MCF 10A (cell line): ENCODE measurements around the gene SPATS2. TPM values are rescaled to one million over a fixed set of nuclear protein-coding genes. Genes with fewer than 3 reads are reported as not detected.

Source experiments
- BruUV-seq: library from RNA; stranded (reverse); fragments of 400-500 nt; replicated peaks from 2 replicates; lab custom pipeline; 2021; lab: Mats Ljungman, UMichigan
- CTCF ChIA-PET: fragments of 300-600 bp; sonication (Branson Sonifier 250); formaldehyde crosslinking; extraction: SDS; loops from one replicate; lab custom pipeline; 2021; ENCODE audit warnings: antibody characterized with exemption, inconsistent platforms; lab: Yijun Ruan, JAX
- POLR2A ChIA-PET: fragments of 300-600, 350-650 bp; sonication (Branson Sonifier 250); formaldehyde crosslinking; extraction: SDS; loops from one replicate; lab custom pipeline; 2020; ENCODE audit warnings: antibody characterized with exemption, inconsistent platforms; lab: Yijun Ruan, JAX
- DNase-seq: peaks from one replicate; pipeline ENCODE4 v3.0.0-alpha.2; 2018; ENCODE audit not compliant: unreplicated experiment
- H3K27ac Mint-ChIP-seq: one replicate; pipeline ENCODE4 v1.8.0; 2022; ENCODE audit warnings: mild to moderate bottlenecking, low read depth, mixed read lengths; ENCODE audit not compliant: unreplicated experiment
- H3K27me3 Mint-ChIP-seq: one replicate; pipeline ENCODE4 v1.8.0; 2022; ENCODE audit warnings: mixed read lengths; ENCODE audit not compliant: insufficient read depth, unreplicated experiment
- H3K36me3 Mint-ChIP-seq: one replicate; pipeline ENCODE4 v1.8.0; 2022; ENCODE audit warnings: mild to moderate bottlenecking, moderate library complexity, mixed read lengths; ENCODE audit not compliant: insufficient read depth, unreplicated experiment
- H3K4me1 Mint-ChIP-seq: one replicate; pipeline ENCODE4 v1.8.0; 2022; ENCODE audit warnings: mixed read lengths; ENCODE audit not compliant: insufficient read depth, unreplicated experiment
- H3K4me3 Mint-ChIP-seq: one replicate; pipeline ENCODE4 v1.8.0; 2022; ENCODE audit warnings: mild to moderate bottlenecking, moderate library complexity, mixed read lengths; ENCODE audit not compliant: unreplicated experiment
- H3K9me3 Mint-ChIP-seq: one replicate; pipeline ENCODE4 v1.8.0; 2022; ENCODE audit warnings: mixed read lengths; ENCODE audit not compliant: unreplicated experiment
- intact Hi-C: fragments of 100-400 bp; cut with micrococcal nuclease; formaldehyde crosslinking; loops from 2 replicates; pipeline ENCODE4 v1.14.1; 2022
- total RNA-seq: library from RNA; stranded (reverse); gene quantifications from 2 replicates; pipeline ENCODE4 v1.2.3, GENCODE V29; 2022
- TF ChIP-seq, protein P1 (sequence below): fragments of 200-600 bp; IDR thresholded peaks from one replicate; pipeline ENCODE4 v1.8.0; 2022; ENCODE audit warnings: antibody characterized with exemption, mild to moderate bottlenecking; ENCODE audit not compliant: unreplicated experiment

The SPATS2 gene
- total RNA-seq, 1 experiment from 2014 or later, result 26.0 TPM

GRCh38 chr12:49342914-49343731 lies 24.1 kb upstream of the SPATS2 start:
- DNase-seq, result no peak
- no peaks in the 10 kb centered on the region for H3K9me3 Mint-ChIP-seq
- no peaks in the 10 kb centered on the region for H3K36me3 Mint-ChIP-seq
- TF ChIP-seq, protein P1, sequence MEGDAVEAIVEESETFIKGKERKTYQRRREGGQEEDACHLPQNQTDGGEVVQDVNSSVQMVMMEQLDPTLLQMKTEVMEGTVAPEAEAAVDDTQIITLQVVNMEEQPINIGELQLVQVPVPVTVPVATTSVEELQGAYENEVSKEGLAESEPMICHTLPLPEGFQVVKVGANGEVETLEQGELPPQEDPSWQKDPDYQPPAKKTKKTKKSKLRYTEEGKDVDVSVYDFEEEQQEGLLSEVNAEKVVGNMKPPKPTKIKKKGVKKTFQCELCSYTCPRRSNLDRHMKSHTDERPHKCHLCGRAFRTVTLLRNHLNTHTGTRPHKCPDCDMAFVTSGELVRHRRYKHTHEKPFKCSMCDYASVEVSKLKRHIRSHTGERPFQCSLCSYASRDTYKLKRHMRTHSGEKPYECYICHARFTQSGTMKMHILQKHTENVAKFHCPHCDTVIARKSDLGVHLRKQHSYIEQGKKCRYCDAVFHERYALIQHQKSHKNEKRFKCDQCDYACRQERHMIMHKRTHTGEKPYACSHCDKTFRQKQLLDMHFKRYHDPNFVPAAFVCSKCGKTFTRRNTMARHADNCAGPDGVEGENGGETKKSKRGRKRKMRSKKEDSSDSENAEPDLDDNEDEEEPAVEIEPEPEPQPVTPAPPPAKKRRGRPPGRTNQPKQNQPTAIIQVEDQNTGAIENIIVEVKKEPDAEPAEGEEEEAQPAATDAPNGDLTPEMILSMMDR, result no peak
- peaks cover 19% of the 10 kb centered on the region for H3K4me1 Mint-ChIP-seq
- POLR2A ChIA-PET, result no interaction called here
- no peak overlapping the region for H3K4me3 Mint-ChIP-seq
- intact Hi-C loops, result no loop called here
- no peak overlapping the region for H3K27ac Mint-ChIP-seq
- CTCF ChIA-PET, result interaction anchor here (0.6 to 1.2 kb wide), 11 partner anchors 9 to 168 kb away, joined by 3 to 7 read pairs (median 3); partner anchors contain the start of gene TROAP
- peaks cover 30% of the 10 kb centered on the region for H3K27me3 Mint-ChIP-seq
- BruUV-seq, result no TSS peak

- ChIA-PET POLR2A (no interaction called here), CTCF (interaction anchor here (0.6 to 1.1 kb wide), 3 partner anchors 13 to 557 kb away, joined by 3 to 5 read pairs (median 3); no protein-coding TSS in a partner anchor)
- no TSS peak for BruUV-seq
- no peaks in the 10 kb centered on the region for H3K36me3 Mint-ChIP-seq
- H3K4me1 Mint-ChIP-seq, result peaks cover 14% of the 10 kb centered on the region
- no peak overlapping the region for H3K27ac Mint-ChIP-seq
- intact Hi-C loops, result no loop called here
- no peak overlapping the region for H3K4me3 Mint-ChIP-seq
- TF ChIP-seq, protein P1, result no peak
- no peaks in the 10 kb centered on the region for H3K9me3 Mint-ChIP-seq
- H3K27me3 Mint-ChIP-seq, result peaks cover 29% of the 10 kb centered on the region
- DNase-seq, result no peak
Measured at GRCh38 chr12:49344486-49345050, 22.7 kb upstream of the SPATS2 start.

DNA sequence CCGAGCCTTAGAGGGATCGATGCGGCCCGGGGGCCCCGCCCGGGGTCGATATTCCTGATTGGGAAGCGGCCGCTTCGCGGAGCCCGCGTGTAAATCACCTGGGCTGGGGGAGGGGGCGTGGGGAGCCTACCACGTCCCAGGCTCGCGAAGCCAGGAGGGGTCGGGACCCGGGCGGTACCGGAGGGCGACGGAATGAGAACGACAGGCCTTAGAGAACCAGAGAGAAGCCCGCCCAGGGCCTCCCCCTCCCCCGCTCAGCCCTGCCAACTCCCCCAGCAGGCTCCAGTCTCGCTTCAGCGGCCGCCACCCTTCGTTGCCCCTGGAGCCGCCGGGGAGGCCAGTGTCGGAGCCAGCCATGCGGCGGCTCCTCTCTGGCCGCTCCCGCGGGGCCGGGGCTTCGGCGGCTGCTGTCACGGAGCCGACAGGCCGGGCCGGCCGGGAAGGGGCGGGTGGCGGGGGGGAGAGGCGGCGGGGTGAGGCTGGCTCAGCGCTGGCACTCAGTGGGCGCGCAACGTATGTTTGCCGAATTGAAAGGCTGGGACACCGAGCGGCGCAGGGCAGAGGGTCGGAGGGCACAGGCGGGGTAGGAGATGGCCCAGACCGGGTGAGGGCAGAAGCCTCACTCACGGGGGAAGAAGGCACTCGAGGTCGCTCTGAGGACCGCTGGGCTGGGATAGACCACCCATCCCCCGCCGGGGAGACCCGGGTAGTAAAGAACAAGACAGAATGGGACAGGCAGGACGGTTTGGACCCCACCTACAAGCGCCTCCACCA lies 22.0 kb upstream of the SPATS2 start:
- intact Hi-C loops, result no loop called here
- no peaks in the 10 kb centered on the region for H3K36me3 Mint-ChIP-seq
- H3K27ac Mint-ChIP-seq, result no peak overlapping the region
- TF ChIP-seq, protein P1, result no peak
- CTCF ChIA-PET, result interaction anchor here (5.5 to 14.4 kb wide), 2 partner anchors 13 to 54 kb away, joined by 61 to 251 read pairs; partner anchors contain the start of gene PRPH
- no TSS peak for BruUV-seq
- POLR2A ChIA-PET, result interaction anchor here (1.1 kb wide), 1 partner anchor 22 kb away, joined by 3 read pairs; the partner anchor contains the start of gene SPATS2
- H3K27me3 Mint-ChIP-seq, result peaks cover 29% of the 10 kb centered on the region
- peak overlapping the region; percentile 68 for H3K4me3 Mint-ChIP-seq
- no peak for DNase-seq
- H3K4me1 Mint-ChIP-seq, result peaks cover 9% of the 10 kb centered on the region
- H3K9me3 Mint-ChIP-seq, result no peaks in the 10 kb centered on the region
